ENCODE results near the gene NPAS3. TPM values are rescaled to one million over a fixed set of nuclear protein-coding genes. Genes with fewer than 3 reads are reported as not detected.

NPAS3 gene
- total RNA-seq, 3 donors from 2014 or later = 0.96 to 4.0 (median 2.0) TPM

DNA sequence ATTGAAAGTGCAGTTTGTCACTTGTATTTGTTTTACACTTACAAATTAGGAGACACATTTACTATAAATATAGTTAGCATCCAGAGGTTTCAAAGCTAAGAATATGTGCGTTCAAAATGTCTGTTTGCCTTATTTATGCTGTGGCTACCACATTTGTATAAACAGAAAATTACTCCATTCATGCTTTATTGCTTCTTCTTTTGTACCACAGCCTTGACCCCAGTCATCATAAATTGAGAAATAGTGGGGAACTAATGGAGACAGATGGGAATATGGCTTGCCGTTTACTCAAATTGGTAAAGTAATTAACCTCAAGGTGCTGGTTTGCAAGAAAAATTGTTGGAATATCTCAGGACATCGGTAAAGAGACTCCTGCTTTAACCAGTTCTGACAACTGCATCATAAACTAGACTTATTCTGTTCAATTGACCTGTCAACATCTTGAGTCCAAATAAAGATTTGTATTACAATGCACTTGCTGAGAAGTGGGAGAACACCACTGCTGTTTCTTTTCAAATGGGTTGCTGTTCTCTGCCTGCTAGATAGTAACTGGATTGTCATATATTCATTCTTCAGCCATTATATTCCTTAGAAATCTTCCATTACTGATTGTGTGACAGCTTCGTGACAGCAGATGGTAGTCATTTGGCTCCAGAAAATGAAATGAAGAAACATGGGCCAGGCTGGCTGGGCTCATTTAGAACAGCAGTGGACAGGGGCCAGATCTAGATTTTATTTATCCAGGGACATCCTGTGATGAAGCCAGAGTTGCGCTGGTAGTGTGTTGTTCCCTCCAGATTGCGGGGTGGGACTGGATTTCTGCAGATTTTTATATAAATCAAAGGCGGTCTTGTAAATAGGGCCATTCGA lies 657.8 kb downstream of the NPAS3 start:
- Histone ChIP-seq H3K4me3 (no peak overlapping the region), H3K27ac (no peak overlapping the region), H3K4me1 (no peaks in the 10 kb centered on the region), H3K27me3 (no peaks in the 10 kb centered on the region), H3K9me3 (no peaks in the 10 kb centered on the region), H3K36me3 (no peaks in the 10 kb centered on the region)
- no peak for DNase-seq (ENCODE audit: low spot score in 2 of 2)
- intact Hi-C loops (cut with DNase I; ENCODE audit: low total_unique reads) = no loop called here
- TF ChIP-seq, protein P1, sequence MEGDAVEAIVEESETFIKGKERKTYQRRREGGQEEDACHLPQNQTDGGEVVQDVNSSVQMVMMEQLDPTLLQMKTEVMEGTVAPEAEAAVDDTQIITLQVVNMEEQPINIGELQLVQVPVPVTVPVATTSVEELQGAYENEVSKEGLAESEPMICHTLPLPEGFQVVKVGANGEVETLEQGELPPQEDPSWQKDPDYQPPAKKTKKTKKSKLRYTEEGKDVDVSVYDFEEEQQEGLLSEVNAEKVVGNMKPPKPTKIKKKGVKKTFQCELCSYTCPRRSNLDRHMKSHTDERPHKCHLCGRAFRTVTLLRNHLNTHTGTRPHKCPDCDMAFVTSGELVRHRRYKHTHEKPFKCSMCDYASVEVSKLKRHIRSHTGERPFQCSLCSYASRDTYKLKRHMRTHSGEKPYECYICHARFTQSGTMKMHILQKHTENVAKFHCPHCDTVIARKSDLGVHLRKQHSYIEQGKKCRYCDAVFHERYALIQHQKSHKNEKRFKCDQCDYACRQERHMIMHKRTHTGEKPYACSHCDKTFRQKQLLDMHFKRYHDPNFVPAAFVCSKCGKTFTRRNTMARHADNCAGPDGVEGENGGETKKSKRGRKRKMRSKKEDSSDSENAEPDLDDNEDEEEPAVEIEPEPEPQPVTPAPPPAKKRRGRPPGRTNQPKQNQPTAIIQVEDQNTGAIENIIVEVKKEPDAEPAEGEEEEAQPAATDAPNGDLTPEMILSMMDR (IDR thresholded peaks at IDR 0.05) = no peak
- TF ChIP-seq POLR2AphosphoS5 (IDR thresholded peaks at IDR 0.05) = no peak
- no peak for TF ChIP-seq POLR2A (IDR thresholded peaks at IDR 0.05)

GRCh38 chr14:33598582-33598981 lies 659.9 kb downstream of the NPAS3 start:
- no peaks in the 10 kb centered on the region for H3K9me3 ChIP-seq
- no peak overlapping the region for H3K4me3 ChIP-seq
- no peak for TF ChIP-seq POLR2A (IDR thresholded peaks at IDR 0.05)
- TF ChIP-seq POLR2AphosphoS5 (IDR thresholded peaks at IDR 0.05) = no peak
- TF ChIP-seq, protein P1 (IDR thresholded peaks at IDR 0.05) = no peak
- H3K27me3 ChIP-seq = no peaks in the 10 kb centered on the region
- no peak overlapping the region for H3K27ac ChIP-seq
- intact Hi-C loops (cut with DNase I; ENCODE audit: low total_unique reads) = no loop called here
- DNase-seq (ENCODE audit: low spot score in 2 of 2) = no peak
- H3K4me1 ChIP-seq = no peaks in the 10 kb centered on the region
- no peaks in the 10 kb centered on the region for H3K36me3 ChIP-seq

- intact Hi-C loops (cut with DNase I; ENCODE audit: low total_unique reads) = no loop called here
- Histone ChIP-seq H3K4me1 (no peaks in the 10 kb centered on the region), H3K4me3 (no peak overlapping the region), H3K27me3 (no peaks in the 10 kb centered on the region), H3K36me3 (no peaks in the 10 kb centered on the region), H3K27ac (no peak overlapping the region), H3K9me3 (no peaks in the 10 kb centered on the region)
- no peak for DNase-seq (ENCODE audit: low spot score in 2 of 2)
- no peak for TF ChIP-seq POLR2AphosphoS5 (IDR thresholded peaks at IDR 0.05)
- no peak for TF ChIP-seq POLR2A (IDR thresholded peaks at IDR 0.05)
- TF ChIP-seq, protein P1 (IDR thresholded peaks at IDR 0.05) = no peak
Measured at GRCh38 chr14:33602396-33602795, 663.7 kb downstream of the NPAS3 start.

DNA sequence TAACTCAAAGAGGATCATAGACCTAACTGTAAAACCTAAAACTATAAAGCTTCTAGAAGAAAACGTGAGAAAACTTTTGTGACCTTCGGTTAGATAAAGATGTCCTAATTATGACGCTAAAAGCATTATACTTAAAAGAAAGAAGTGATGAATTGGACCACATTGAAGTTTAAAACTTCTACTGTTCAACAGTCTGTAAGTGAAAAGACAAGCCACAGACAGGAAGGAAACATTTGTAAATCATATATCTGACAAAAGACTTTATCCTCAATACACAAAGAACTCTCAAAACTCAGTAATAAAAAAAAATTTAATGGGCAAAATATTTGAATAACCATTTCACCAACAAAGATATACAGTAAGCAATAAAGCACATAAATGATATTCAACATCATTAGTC lies 667.9 kb downstream of the NPAS3 start:
- Histone ChIP-seq H3K4me3 (no peak overlapping the region), H3K4me1 (no peaks in the 10 kb centered on the region), H3K27ac (no peak overlapping the region), H3K36me3 (no peaks in the 10 kb centered on the region), H3K9me3 (no peaks in the 10 kb centered on the region), H3K27me3 (no peaks in the 10 kb centered on the region)
- intact Hi-C loops (cut with DNase I; ENCODE audit: low total_unique reads) = no loop called here
- TF ChIP-seq POLR2A (IDR thresholded peaks at IDR 0.05) (no peak), POLR2AphosphoS5 (IDR thresholded peaks at IDR 0.05) (no peak)
- TF ChIP-seq, protein P1 (IDR thresholded peaks at IDR 0.05) = no peak
- no peak for DNase-seq (ENCODE audit: low spot score in 2 of 2)

- no peak overlapping the region for H3K27ac ChIP-seq
- no peaks in the 10 kb centered on the region for H3K36me3 ChIP-seq
- TF ChIP-seq POLR2A (IDR thresholded peaks at IDR 0.05) = no peak
- no peak for TF ChIP-seq POLR2AphosphoS5 (IDR thresholded peaks at IDR 0.05)
- TF ChIP-seq, protein P1 (IDR thresholded peaks at IDR 0.05) = no peak
- no peak for DNase-seq (ENCODE audit: low spot score in 2 of 2)
- H3K27me3 ChIP-seq = no peaks in the 10 kb centered on the region
- no peaks in the 10 kb centered on the region for H3K9me3 ChIP-seq
- no peaks in the 10 kb centered on the region for H3K4me1 ChIP-seq
- intact Hi-C loops (cut with DNase I; ENCODE audit: low total_unique reads) = no loop called here
- H3K4me3 ChIP-seq = no peak overlapping the region
Measured at GRCh38 chr14:33609582-33609981, 670.9 kb downstream of the NPAS3 start.

All from breast epithelium (tissue), 4 donors.